Measurements from ENCODE around the gene TMEM223. TPM values are rescaled to one million over a fixed set of nuclear protein-coding genes. Genes with fewer than 3 reads are reported as not detected.

Gene TMEM223
- total RNA-seq, 1 donor from 2014 or later = 32.8 TPM

DNA sequence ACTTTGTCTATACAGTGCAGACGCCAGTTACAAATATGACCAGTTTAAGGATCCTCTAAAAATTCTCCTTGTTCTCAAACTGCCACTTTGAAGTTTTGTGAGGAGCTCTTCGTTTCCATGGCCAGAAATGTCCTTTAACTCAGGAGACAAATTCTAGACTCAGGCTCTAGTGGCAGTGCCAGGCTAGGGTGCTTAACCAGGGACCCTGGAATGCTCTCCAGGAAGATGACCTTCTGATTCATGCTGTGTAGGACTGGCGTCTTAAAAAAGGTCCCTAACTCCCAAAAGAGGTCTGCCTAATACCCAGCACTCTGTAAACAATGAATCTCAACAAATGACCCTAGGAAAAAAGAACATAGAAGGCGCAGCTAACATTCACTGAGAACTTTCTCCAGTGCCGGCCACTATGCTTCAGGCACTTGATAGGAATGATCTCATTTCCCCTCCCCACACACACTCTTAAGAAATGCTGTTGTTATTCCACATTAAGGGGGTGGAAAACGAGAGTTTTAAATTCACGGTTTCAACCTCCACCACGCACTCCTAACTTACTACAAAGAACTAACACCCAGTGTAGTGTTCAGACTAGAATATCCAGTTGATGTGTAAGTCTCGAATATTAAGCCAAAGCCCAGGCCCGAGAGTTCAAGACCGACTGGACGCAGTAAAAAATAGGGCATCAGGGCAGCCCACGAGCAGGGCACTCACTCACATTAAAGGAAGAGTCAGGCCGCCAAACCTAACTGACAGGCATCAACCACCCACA, 12.7 kb upstream of the TMEM223 start:
- DNase-seq (ENCODE audit: low read depth) = no peak
- Histone ChIP-seq H3K36me3 (ENCODE audit: control insufficient read depth, insufficient read depth, low read length) (peaks cover 3% of the 10 kb centered on the region), H3K4me3 (ENCODE audit: low read depth, low read length) (peak overlapping the region; percentile 80), H3K27me3 (ENCODE audit: control insufficient read depth, insufficient read depth, low read length) (no peaks in the 10 kb centered on the region)
- TF ChIP-seq, protein P1, sequence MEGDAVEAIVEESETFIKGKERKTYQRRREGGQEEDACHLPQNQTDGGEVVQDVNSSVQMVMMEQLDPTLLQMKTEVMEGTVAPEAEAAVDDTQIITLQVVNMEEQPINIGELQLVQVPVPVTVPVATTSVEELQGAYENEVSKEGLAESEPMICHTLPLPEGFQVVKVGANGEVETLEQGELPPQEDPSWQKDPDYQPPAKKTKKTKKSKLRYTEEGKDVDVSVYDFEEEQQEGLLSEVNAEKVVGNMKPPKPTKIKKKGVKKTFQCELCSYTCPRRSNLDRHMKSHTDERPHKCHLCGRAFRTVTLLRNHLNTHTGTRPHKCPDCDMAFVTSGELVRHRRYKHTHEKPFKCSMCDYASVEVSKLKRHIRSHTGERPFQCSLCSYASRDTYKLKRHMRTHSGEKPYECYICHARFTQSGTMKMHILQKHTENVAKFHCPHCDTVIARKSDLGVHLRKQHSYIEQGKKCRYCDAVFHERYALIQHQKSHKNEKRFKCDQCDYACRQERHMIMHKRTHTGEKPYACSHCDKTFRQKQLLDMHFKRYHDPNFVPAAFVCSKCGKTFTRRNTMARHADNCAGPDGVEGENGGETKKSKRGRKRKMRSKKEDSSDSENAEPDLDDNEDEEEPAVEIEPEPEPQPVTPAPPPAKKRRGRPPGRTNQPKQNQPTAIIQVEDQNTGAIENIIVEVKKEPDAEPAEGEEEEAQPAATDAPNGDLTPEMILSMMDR (IDR thresholded peaks at IDR 0.05; ENCODE audit: insufficient read depth, low read length, poor library complexity, severe bottlenecking) = no peak

DNA sequence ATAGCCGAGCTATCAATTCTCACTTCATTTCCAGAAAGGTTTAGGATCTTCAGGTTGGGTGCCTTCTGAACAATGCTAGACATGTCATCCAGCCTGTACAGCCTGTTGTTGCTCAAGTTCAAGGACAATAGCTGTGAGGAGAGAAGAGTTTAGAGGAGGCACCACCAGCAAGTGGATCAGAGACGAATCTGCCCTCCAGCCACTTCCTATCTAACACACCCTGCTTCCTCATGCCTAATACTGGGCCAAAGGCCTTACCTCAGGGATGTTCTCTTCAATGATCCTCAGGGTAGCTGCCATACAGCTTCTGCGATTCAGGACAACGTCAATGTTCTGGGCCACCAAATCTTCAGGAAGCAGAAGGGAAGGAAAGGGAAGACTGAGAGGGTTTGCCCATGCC, 9.3 kb upstream of the TMEM223 start:
- Histone ChIP-seq H3K27me3 (ENCODE audit: control insufficient read depth, insufficient read depth, low read length) (no peaks in the 10 kb centered on the region), H3K4me3 (ENCODE audit: low read depth, low read length) (no peak overlapping the region), H3K36me3 (ENCODE audit: control insufficient read depth, insufficient read depth, low read length) (peaks cover 3% of the 10 kb centered on the region)
- TF ChIP-seq, protein P1 (IDR thresholded peaks at IDR 0.05; ENCODE audit: insufficient read depth, low read length, poor library complexity, severe bottlenecking) = no peak
- DNase-seq (ENCODE audit: low read depth) = no peak

DNA sequence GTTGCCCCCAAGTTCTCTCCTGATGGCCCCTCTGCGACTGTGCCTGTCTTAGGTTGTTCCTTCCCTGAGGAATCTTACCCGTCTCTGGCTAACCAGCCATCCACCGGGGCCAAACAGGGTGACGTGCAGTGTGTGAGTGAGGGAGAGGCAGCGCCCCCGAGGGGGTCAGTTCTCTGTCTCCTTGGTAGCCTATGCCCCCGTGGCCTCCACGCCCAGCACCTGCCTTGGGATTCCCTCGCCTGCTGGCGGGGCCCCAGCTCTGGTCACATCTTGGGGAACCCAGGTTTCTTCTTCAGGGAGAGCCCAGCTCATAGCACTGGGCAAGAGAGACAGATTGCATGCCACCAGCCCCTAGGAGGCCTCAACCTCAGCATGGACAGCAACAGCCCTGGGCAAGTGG, 7.7 kb upstream of the TMEM223 start:
- no peak for DNase-seq (ENCODE audit: low read depth)
- peaks cover 3% of the 10 kb centered on the region for H3K36me3 ChIP-seq (ENCODE audit: control insufficient read depth, insufficient read depth, low read length)
- H3K27me3 ChIP-seq (ENCODE audit: control insufficient read depth, insufficient read depth, low read length) = no peaks in the 10 kb centered on the region
- TF ChIP-seq, protein P1 (IDR thresholded peaks at IDR 0.05; ENCODE audit: insufficient read depth, low read length, poor library complexity, severe bottlenecking) = no peak
- H3K4me3 ChIP-seq (ENCODE audit: low read depth, low read length) = no peak overlapping the region

DNA sequence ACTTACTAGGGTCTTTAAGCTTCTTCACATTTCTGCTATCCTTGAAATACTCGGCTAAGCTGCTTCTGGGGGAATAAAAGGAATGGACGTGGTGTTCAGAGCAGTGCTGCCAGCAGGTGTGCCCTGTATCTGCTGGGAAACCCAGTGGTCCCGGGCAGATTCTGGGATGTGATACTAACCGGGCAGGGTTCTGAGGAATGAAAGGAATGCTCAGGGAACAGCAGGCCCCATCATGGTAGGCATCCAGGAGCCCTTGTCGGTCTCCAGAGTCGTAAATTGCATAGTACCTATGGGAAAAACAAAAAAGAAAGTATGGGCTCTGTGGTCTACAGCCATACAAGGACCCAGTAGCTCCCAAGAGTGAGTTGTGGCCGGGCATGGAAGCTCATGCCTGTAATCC, 4.5 kb upstream of the TMEM223 start:
- H3K4me3 ChIP-seq (ENCODE audit: low read depth, low read length) = no peak overlapping the region
- TF ChIP-seq, protein P1 (IDR thresholded peaks at IDR 0.05; ENCODE audit: insufficient read depth, low read length, poor library complexity, severe bottlenecking) = no peak
- no peak for DNase-seq (ENCODE audit: low read depth)
- H3K27me3 ChIP-seq (ENCODE audit: control insufficient read depth, insufficient read depth, low read length) = no peaks in the 10 kb centered on the region
- no peaks in the 10 kb centered on the region for H3K36me3 ChIP-seq (ENCODE audit: control insufficient read depth, insufficient read depth, low read length)

DNA sequence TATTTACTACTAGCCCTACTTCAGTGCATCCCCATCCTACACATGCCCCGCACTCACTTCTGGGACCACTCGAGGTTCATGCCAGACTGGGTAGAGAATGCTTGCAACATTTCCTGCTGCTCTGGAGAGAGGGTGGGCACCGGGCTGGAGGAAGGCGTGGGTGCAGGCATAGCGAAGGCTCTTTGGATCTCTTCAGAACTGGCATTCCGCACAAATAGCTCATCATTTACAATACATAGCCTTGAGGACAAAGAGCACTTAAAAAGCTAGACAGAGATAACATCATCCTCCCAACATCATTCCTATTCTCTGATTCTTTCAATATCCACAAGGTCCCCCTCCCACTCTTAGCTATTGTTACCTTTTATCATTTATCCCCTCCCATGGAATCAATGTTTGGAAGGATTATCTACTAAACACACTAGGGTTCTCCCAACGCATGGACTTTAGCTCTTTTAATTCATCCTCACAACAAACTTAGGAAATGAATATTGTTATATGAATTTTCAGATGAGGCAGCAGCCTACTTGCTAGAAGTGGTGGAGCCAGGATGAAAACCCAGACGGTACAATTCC, 2.5 kb upstream of the TMEM223 start:
- DNase-seq (ENCODE audit: low read depth) = no peak
- TF ChIP-seq, protein P1 (IDR thresholded peaks at IDR 0.05; ENCODE audit: insufficient read depth, low read length, poor library complexity, severe bottlenecking) = no peak
- Histone ChIP-seq H3K27me3 (ENCODE audit: control insufficient read depth, insufficient read depth, low read length) (no peaks in the 10 kb centered on the region), H3K36me3 (ENCODE audit: control insufficient read depth, insufficient read depth, low read length) (no peaks in the 10 kb centered on the region), H3K4me3 (ENCODE audit: low read depth, low read length) (no peak overlapping the region)
